Measurements from ENCODE around the gene HNMT.

DNA sequence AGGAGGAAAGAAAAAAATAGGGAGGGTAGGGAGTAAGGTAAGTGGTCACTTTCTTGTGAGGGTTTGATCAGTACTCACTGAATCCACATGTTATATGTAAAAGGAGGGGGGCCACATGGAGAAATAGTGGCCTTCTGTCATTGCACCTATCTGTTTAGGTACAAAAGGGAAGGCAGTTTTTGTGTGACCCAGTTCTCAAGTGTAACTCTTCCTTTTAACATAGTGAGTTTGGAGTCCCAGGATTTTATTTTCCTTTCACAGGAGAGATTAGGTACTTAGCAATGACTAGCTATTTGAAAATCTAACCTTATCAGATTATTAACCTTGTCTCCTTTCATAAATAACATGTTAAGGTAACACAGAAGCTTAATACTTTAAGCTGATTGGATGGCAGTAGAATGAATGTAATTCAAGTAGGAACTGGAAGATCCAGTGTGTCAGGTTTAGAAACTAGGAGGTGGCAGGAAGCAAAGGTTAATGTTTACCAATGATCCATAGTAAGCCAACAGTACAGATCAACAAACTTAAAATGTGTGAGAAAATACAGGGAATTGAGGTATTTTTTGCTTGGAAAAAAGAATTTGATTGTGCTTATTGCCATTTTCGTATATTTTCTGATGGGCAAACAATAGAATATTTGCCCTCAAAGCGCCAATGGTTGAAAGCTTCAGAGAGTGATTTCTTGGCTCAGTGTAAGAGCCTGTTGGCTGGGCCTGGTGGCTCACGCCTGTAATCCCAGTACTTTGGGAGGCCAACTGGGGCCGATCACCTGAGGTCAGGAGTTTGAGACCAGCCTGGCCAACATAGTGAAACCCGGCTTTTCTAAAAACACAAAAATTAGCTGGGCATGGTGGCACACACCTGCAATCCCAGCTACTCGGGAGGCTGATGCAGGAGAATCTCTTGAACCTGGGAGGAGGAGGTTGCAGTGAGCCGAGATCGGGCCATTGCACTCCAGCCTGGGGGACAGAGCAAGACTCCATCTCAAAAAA lies 11.3 kb downstream of the HNMT start:
- TF ChIP-seq CTCF (conservative IDR thresholded peaks at IDR 0.05; ENCODE audit: low read length) (no peak), EZH2phosphoT487 (IDR thresholded peaks at IDR 0.05; ENCODE audit: borderline replicate concordance) (no peak)

Data from Loucy (cell line).